Effector memory CD8-positive, alpha-beta T cell (primary cell): ENCODE results near the gene RAB8B.
"Not testable (repeated sequence)": the region's sequence is repeated elsewhere in the genome, so short reads cannot be mapped to it uniquely, and the experiment has no call there.

ENCODE experiments used
- ATAC-seq: fragments of 150-1000 bp; cut with Tn5 transposase; replicated peaks from 2 replicates; pipeline ENCODE4 v1.10.0; 2021; ENCODE audit warnings: mild to moderate bottlenecking, moderate library complexity
- DNase-seq, 3 experiments: peaks; one replicate each; pipeline ENCODE4 v3.0.0; 2021
- H3K27ac Mint-ChIP-seq, 2 donors: one replicate each; pipeline ENCODE4 v1.8.0; 2022; ENCODE audit warnings: mild to moderate bottlenecking in 2 of 2, mixed read lengths in 2 of 2, moderate library complexity in 2 of 2
- H3K27me3 Mint-ChIP-seq, 2 donors: one replicate each; pipeline ENCODE4 v1.8.0; 2022; ENCODE audit warnings: mixed read lengths in 2 of 2
- H3K36me3 Mint-ChIP-seq: one replicate; pipeline ENCODE4 v1.8.0; 2022; ENCODE audit warnings: mild to moderate bottlenecking, moderate library complexity, mixed read lengths; ENCODE audit not compliant: insufficient read depth
- H3K4me1 Mint-ChIP-seq, 2 donors: one replicate each; pipeline ENCODE4 v1.8.0; 2022; ENCODE audit warnings: low read depth in 2 of 2, mixed read lengths in 2 of 2
- H3K4me3 Mint-ChIP-seq, 2 donors: one replicate each; pipeline ENCODE4 v1.8.0; 2022; ENCODE audit warnings: mild to moderate bottlenecking in 2 of 2, mixed read lengths in 2 of 2, moderate library complexity in 2 of 2
- H3K9me3 Mint-ChIP-seq, 2 donors: one replicate each; pipeline ENCODE4 v1.8.0; 2022; ENCODE audit warnings: mixed read lengths in 2 of 2

Gene RAB8B

DNA sequence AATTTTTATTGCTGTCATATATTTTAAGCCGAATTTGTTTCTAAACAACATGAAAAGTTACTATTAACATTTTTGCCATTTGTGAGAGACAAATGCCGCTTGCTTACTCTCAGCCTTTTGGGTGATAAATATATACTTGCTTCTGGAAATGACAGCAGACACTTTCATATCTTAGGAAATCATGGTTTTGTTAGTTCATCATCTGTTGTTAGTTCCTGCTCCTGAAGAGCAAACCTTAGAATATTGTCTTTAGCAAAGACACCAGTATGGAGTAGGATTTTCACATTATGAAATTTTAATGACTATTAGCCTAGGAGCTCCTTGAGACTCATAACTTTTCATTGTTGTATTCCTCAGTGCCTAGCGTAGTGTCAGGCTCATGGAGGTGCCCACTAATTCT, 36.0 kb downstream of the RAB8B start:
- no peak for DNase-seq
- no peak for ATAC-seq
- Mint-ChIP-seq H3K27me3 (no peaks in the 10 kb centered on the region), H3K36me3 (peaks cover 43% of the 10 kb centered on the region), H3K27ac (no peak overlapping the region), H3K4me1 (peaks cover 36 to 50% of the 10 kb centered on the region in 2 donors), H3K4me3 (no peak overlapping the region), H3K9me3 (no peaks in the 10 kb centered on the region)

DNA sequence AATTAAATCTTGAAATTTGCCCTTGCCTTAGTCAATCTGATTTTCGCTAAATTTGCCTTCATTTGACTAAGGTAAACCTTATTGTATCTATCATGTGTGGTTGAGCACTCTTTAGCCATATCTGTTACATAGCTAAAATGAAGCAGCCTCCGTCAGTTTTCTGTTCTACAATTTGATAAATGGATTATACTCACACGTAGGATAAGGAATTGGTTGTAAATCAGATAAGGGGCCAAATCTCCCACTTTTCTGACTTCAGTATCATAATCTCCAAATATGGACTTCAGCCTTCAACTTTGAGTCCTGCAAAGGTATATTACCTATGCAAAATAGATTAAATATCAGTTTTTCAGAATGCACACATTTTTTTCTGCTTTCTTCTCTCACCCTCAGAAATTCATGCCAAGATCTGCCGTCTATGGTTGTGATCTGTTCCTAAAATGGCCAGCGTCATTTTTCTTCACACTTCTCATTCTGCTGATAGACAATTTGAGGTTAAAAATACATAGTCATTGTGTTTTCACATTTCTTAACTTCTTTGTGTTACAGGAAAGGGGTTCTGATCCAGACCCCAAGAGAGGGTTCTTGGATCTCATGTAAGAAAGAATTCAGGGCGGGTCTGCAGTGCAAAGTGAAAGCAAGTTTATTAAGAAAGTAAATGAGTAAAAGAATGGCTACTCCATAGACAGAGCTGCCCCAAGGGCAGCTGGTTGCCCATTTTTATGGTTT, 36.9 kb downstream of the RAB8B start:
- Mint-ChIP-seq H3K9me3 (no peaks in the 10 kb centered on the region), H3K36me3 (peaks cover 49% of the 10 kb centered on the region), H3K4me1 (peaks cover 34 to 47% of the 10 kb centered on the region in 2 donors), H3K27ac (peak overlapping the region; percentile 13 to 45), H3K27me3 (no peaks in the 10 kb centered on the region), H3K4me3 (peak overlapping the region in 1 of 2 donors; percentile 46)
- DNase-seq (no peak), ATAC-seq (no peak)

DNA sequence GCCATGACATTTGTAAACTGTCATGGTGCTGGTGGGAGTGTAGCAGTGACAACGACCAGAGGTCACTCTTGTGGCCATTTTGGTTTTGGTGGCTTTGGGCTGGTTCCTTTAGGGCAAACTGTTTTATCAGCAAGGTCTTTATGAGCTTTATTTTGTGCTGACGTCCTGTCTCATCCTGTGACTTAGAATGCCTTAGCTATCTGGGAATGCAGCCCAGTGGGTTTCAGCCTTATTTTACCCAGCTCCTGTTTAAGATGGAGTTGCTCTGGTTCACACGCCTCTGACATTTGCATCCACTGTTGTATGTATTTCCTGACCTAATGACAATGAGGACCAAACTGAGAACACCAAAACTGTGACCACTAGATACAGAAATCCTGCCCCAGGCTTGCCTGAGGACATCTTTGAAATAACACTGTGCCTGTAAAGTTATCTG, 37.6 kb downstream of the RAB8B start:
- H3K36me3 Mint-ChIP-seq, result peaks cover 46% of the 10 kb centered on the region
- peaks cover 33 to 47% of the 10 kb centered on the region in 2 donors for H3K4me1 Mint-ChIP-seq
- no peak for DNase-seq

DNA sequence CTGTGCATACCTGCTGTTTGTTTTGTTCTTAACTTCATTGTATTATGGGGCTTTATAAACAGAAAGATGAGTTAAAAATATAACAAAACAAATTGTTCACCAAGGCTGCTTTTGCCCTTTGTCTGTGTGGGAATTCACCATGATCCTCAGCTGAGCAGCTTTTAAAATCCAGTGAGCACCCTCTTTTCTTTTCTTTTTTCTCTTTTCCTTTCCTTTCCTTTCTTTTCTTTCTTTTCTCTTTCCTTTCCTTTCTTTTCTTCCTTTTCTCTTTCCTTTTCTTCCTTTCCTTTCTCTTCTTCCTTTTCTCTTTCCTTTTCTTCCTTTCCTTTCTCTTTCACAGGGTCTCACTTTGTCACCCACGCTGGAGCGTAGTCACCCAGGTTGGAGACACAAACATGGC, 38.3 kb downstream of the RAB8B start:
- Mint-ChIP-seq H3K4me1 (peaks cover 32 to 48% of the 10 kb centered on the region in 2 donors), H3K36me3 (peaks cover 44% of the 10 kb centered on the region), H3K4me3 (peak overlapping the region in 1 of 2 donors; percentile 30), H3K27ac (peak overlapping the region; percentile 45 to 75), H3K9me3 (no peaks in the 10 kb centered on the region), H3K27me3 (no peaks in the 10 kb centered on the region)
- no peak for ATAC-seq
- no peak for DNase-seq

More for the DNA sequence above, 37.6 kb downstream of the RAB8B start:
- Mint-ChIP-seq H3K9me3 (no peaks in the 10 kb centered on the region), H3K27ac (peak overlapping the region; percentile 13 to 45), H3K27me3 (no peaks in the 10 kb centered on the region), H3K4me3 (peak overlapping the region in 1 of 2 donors; percentile 24)
- no peak for ATAC-seq

DNA sequence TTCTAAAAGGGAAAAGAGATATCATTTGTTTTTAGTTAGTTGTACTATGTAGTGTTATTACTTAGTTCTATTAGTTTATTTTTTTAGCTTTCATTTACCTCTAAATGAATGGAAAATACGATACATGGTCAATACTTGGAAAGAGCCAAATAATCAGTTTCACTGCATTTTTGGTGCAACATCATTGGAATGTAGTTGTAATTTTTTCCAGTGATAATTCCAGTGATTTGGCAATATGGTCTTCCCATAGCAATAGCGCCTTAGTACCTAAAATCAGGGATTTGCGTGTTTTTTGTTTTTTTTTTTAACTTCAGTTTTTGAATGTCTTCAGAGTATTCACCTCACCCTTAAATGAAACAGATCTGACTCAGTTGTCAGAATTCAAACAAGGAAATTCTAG, 41.8 kb downstream of the RAB8B start:
- H3K27ac Mint-ChIP-seq, result peak overlapping the region; percentile 84 to 87
- H3K27me3 Mint-ChIP-seq, result no peaks in the 10 kb centered on the region
- DNase-seq (no peak), ATAC-seq (no peak)
- peaks cover 39 to 68% of the 10 kb centered on the region in 2 donors for H3K4me1 Mint-ChIP-seq
- peaks cover 46% of the 10 kb centered on the region for H3K36me3 Mint-ChIP-seq
- H3K9me3 Mint-ChIP-seq, result no peaks in the 10 kb centered on the region
- peak overlapping the region in 1 of 2 donors; percentile 21 for H3K4me3 Mint-ChIP-seq

DNA sequence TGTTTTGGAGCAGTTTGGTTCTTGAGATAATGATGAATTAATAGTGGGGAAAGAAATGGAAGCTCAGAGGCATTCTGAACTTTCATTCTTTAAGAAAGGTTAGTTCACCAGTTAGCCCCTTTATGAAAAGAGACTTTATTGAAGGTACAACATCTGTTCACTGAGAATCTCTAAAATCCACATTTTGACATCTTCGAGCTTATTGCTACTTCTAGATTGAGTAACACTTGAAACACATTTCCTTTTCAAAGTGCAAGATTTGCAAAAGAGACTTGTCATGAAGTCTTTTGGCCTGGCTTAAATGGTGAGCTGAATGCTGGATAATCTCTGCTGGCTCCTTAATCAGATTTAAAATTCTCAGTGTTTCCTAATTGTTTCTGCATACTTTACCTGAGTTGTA, 42.3 kb downstream of the RAB8B start:
- no peaks in the 10 kb centered on the region for H3K9me3 Mint-ChIP-seq
- H3K27ac Mint-ChIP-seq, result peak overlapping the region; percentile 84 to 87
- DNase-seq (no peak), ATAC-seq (peak; percentile 31)
- H3K27me3 Mint-ChIP-seq, result no peaks in the 10 kb centered on the region
- H3K36me3 Mint-ChIP-seq, result peaks cover 41% of the 10 kb centered on the region
- H3K4me3 Mint-ChIP-seq, result peak overlapping the region; percentile 21 to 70
- peaks cover 35 to 63% of the 10 kb centered on the region in 2 donors for H3K4me1 Mint-ChIP-seq

DNA sequence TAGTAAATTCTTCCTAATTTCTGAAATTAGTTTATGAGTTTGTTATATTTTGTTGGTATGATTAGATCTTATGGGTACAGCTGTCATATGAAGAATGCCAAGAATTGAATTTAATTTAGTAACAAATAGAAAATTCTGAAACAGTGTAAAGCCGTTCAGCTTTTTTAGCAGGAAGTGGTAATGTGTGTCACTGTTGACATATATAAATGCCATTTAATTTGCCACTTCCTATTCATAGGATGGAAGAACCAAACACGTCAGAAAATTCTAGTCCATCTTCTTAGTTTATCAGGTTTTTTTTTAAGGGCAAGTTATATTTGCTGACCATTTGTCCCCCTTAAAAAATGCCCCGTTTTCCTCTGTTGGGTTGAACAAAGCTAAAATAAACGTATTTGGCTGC, 43.0 kb downstream of the RAB8B start:
- no peaks in the 10 kb centered on the region for H3K9me3 Mint-ChIP-seq
- H3K27me3 Mint-ChIP-seq, result no peaks in the 10 kb centered on the region
- H3K27ac Mint-ChIP-seq, result peak overlapping the region; percentile 84 to 87
- peaks cover 46% of the 10 kb centered on the region for H3K36me3 Mint-ChIP-seq
- DNase-seq (no peak), ATAC-seq (peak; percentile 88)
- H3K4me3 Mint-ChIP-seq, result peak overlapping the region; percentile 41 to 70
- H3K4me1 Mint-ChIP-seq, result peaks cover 38 to 65% of the 10 kb centered on the region in 2 donors

DNA sequence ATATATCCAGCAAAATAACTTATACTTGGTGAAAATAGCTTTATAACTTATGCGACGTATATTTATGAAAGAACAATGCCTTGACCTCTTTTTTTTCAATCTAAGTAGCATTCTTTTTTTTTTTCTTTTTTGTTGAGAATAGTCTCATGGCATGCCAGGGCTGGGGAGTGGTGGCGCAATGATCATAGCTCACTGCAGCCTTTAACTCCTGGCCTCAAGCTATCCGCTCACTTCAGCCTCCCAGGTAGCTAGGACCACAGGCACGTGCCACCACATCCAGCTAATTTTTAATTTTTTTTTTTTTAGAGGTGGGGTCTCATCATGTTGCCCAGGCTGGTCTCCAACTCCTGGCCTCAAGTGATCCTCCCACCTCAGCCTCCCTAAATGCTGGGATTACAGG, 43.5 kb downstream of the RAB8B start:
- peak overlapping the region; percentile 41 to 68 for H3K4me3 Mint-ChIP-seq
- H3K36me3 Mint-ChIP-seq, result peaks cover 46% of the 10 kb centered on the region
- no peaks in the 10 kb centered on the region for H3K9me3 Mint-ChIP-seq
- no peak for DNase-seq
- ATAC-seq, result peak; percentile 40
- H3K27me3 Mint-ChIP-seq, result no peaks in the 10 kb centered on the region
- H3K27ac Mint-ChIP-seq, result peak overlapping the region; percentile 84 to 87
- H3K4me1 Mint-ChIP-seq, result peaks cover 41 to 66% of the 10 kb centered on the region in 2 donors

DNA sequence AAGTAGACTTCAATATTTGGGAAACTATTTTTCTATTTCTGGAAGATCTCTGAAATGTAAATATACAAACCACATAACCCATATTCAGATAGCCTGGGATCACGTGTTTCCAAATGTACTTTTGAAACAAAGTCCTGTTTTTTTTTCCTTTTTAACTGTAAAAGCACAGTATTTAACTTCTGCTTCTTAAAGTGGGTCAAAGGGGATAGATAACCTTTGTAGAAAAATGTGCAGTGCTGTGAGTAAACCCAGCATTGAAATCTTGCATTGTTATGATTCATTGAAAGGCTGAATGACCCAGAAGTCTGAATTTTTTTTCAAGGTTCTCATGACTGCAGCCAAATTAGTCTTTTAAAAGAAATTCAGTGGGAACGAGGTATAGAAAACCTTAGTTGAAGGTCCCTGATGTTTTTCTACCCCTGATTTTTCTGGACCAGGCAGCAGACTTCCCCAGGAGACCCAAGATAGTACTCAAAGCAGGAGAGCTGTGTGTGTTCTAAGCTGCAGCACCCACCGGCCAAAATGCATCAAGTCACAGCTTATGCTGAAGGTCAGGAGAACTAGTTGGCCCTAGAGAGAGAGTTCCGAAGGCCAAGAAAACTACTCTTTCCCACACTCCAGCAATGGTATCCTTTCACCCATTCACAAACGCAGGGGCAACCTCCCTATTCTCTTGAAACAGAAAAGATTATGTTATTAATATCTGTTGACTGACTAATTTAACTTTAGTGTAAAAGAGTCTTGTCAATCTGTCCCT, 44.4 kb downstream of the RAB8B start:
- peak; percentile 31 for ATAC-seq

DNA sequence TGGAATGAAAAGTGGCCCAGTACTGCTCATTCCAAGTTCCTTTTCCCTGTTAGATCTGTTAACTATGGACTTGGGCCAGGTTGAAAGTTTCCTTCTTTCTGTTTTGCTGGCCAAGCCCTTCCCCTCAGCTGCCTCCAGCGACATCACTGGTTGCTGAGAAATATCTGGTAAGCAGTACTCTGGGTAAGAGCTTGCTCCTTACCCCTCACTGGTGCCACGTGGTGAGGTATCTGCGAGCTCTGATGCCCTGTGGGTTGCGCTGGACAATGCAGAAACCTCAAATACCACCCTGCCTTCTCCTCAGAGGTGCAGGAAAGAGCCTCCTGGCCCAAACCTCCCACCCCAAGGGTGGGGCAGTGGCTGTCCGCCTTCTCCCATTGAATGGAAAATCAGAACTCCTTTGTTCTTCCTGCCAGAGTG, 45.1 kb downstream of the RAB8B start:
- H3K27me3 Mint-ChIP-seq, result no peaks in the 10 kb centered on the region
- no peaks in the 10 kb centered on the region for H3K9me3 Mint-ChIP-seq
- H3K36me3 Mint-ChIP-seq, result peaks cover 40% of the 10 kb centered on the region
- DNase-seq (no peak), ATAC-seq (no peak)
- peaks cover 38 to 67% of the 10 kb centered on the region in 2 donors for H3K4me1 Mint-ChIP-seq
- H3K27ac Mint-ChIP-seq, result peak overlapping the region; percentile 56 to 91
- H3K4me3 Mint-ChIP-seq, result peak overlapping the region; percentile 37 to 68

More for the DNA sequence above, 44.4 kb downstream of the RAB8B start:
- Mint-ChIP-seq H3K27ac (peak overlapping the region; percentile 84 to 85), H3K4me1 (peaks cover 39 to 67% of the 10 kb centered on the region in 2 donors), H3K9me3 (no peaks in the 10 kb centered on the region), H3K27me3 (no peaks in the 10 kb centered on the region), H3K36me3 (peaks cover 41% of the 10 kb centered on the region), H3K4me3 (peak overlapping the region; percentile 41 to 68)
- DNase-seq, result no peak

DNA sequence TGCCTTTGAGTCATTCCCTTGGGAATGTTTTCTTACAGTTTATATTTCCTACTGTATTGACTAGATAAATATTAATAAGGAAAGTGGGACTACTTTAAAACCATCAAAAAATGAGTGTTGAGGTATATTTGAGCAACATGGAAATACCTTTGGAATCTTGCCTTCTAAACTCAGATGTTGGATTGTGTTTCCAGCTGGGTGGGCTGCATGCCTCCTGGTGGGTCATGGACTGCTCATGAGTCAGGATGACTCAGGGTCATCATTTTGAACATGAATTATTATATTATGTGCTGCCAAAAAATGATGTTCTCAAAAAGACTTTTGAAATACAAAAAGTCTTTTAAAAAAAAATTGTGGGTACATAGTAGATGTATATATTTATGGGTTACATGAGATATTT, 46.9 kb downstream of the RAB8B start:
- no peak for DNase-seq
- Mint-ChIP-seq H3K36me3 (peaks cover 39% of the 10 kb centered on the region), H3K9me3 (no peaks in the 10 kb centered on the region), H3K4me1 (peaks cover 36 to 67% of the 10 kb centered on the region in 2 donors), H3K27ac (no peak overlapping the region), H3K27me3 (no peaks in the 10 kb centered on the region), H3K4me3 (no peak overlapping the region)
- no peak for ATAC-seq

DNA sequence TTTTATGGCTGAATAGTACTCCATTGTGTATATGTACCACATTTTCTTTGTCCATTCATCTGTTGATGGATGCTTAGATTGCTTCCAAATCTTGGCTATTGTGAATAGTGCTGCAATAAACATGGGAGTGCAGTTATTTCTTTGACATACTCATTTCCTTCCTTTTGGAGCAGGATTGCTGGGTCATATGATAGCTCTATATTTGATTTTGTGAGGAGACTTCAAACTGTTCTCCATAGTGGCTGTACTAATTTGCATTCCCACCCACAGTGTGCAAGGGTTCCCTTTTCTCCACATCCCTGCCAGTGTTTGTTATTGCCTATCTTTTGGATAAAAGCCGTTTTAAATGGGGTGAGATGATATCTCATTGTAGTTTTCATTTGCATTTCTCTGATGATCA, 47.7 kb downstream of the RAB8B start:
- Mint-ChIP-seq H3K4me1 (peaks cover 38 to 67% of the 10 kb centered on the region in 2 donors), H3K27ac (peak overlapping the region; percentile 28 to 50), H3K36me3 (peaks cover 42% of the 10 kb centered on the region)
- not testable (repeated sequence) for H3K4me3 Mint-ChIP-seq, ATAC-seq, H3K27me3 Mint-ChIP-seq, H3K9me3 Mint-ChIP-seq, DNase-seq

DNA sequence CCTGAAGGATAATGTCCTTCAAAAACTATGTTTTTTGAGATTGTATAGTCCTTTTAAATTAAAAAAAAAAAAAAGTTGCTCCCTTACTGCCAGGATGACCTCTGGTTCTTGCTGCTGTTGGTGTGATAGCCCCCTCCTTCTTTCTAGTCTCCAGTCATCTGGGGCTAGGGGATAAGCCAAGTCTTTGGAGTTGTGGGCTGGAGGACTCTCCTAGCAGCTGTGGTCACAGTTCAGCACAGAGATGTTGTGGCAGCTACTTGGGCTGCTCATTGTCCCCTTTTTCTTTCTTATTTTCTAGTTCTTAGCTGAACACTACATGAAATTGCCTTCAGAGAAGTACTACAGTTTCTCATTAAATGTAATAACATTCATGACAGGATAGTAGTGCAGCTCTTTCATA, 48.8 kb downstream of the RAB8B start:
- Mint-ChIP-seq H3K36me3 (peaks cover 47% of the 10 kb centered on the region), H3K27ac (peak overlapping the region; percentile 12 to 39), H3K27me3 (no peaks in the 10 kb centered on the region), H3K9me3 (no peaks in the 10 kb centered on the region), H3K4me1 (peaks cover 44 to 69% of the 10 kb centered on the region in 2 donors), H3K4me3 (peak overlapping the region in 1 of 2 donors; percentile 33)
- DNase-seq, result no peak
- no peak for ATAC-seq
